ENCODE results near the gene GPBAR1. TPM values are rescaled to one million over a fixed set of nuclear protein-coding genes. Genes with fewer than 3 reads are reported as not detected.

GPBAR1 gene
- total RNA-seq, 1 donor from 2014 or later = 1.6 TPM

GRCh38 chr2:218236829-218237228, 24.0 kb upstream of the GPBAR1 start:
- Mint-ChIP-seq H3K4me1 (ENCODE audit: low read depth, unreplicated experiment) (no peaks in the 10 kb centered on the region), H3K4me3 (ENCODE audit: unreplicated experiment) (no peak overlapping the region), H3K27me3 (ENCODE audit: unreplicated experiment) (no peaks in the 10 kb centered on the region), H3K27ac (ENCODE audit: unreplicated experiment) (no peak overlapping the region), H3K9me3 (ENCODE audit: unreplicated experiment) (peaks cover 2% of the 10 kb centered on the region), H3K36me3 (ENCODE audit: unreplicated experiment) (peaks cover 4% of the 10 kb centered on the region)
- TF ChIP-seq, protein P1, sequence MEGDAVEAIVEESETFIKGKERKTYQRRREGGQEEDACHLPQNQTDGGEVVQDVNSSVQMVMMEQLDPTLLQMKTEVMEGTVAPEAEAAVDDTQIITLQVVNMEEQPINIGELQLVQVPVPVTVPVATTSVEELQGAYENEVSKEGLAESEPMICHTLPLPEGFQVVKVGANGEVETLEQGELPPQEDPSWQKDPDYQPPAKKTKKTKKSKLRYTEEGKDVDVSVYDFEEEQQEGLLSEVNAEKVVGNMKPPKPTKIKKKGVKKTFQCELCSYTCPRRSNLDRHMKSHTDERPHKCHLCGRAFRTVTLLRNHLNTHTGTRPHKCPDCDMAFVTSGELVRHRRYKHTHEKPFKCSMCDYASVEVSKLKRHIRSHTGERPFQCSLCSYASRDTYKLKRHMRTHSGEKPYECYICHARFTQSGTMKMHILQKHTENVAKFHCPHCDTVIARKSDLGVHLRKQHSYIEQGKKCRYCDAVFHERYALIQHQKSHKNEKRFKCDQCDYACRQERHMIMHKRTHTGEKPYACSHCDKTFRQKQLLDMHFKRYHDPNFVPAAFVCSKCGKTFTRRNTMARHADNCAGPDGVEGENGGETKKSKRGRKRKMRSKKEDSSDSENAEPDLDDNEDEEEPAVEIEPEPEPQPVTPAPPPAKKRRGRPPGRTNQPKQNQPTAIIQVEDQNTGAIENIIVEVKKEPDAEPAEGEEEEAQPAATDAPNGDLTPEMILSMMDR (IDR thresholded peaks at IDR 0.05; ENCODE audit: partially characterized antibody, unreplicated experiment) = no peak
- no peak for DNase-seq

DNA sequence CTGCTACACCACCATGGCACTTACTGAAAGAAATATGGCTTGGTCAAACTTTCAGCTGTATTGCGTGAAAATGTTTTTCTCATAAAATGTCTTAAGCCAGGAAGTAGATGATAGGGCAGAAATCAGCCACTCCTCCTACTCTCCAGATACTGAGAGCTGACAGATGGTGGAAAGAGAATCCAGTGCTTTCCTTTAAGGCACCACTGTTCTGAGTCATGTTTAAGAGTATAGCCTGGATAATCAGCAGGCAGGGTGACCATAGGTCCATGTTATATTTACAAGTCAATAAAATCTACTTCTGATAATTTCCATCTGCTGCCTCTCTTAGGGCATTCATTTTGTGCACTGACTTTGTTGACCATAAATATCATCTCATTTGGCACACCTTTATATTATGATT, 21.9 kb upstream of the GPBAR1 start:
- Mint-ChIP-seq H3K9me3 (ENCODE audit: unreplicated experiment) (no peaks in the 10 kb centered on the region), H3K27me3 (ENCODE audit: unreplicated experiment) (no peaks in the 10 kb centered on the region), H3K36me3 (ENCODE audit: unreplicated experiment) (peaks cover 4% of the 10 kb centered on the region), H3K4me1 (ENCODE audit: low read depth, unreplicated experiment) (no peaks in the 10 kb centered on the region), H3K4me3 (ENCODE audit: unreplicated experiment) (no peak overlapping the region), H3K27ac (ENCODE audit: unreplicated experiment) (no peak overlapping the region)
- no peak for DNase-seq
- TF ChIP-seq, protein P1 (IDR thresholded peaks at IDR 0.05; ENCODE audit: partially characterized antibody, unreplicated experiment) = no peak

DNA sequence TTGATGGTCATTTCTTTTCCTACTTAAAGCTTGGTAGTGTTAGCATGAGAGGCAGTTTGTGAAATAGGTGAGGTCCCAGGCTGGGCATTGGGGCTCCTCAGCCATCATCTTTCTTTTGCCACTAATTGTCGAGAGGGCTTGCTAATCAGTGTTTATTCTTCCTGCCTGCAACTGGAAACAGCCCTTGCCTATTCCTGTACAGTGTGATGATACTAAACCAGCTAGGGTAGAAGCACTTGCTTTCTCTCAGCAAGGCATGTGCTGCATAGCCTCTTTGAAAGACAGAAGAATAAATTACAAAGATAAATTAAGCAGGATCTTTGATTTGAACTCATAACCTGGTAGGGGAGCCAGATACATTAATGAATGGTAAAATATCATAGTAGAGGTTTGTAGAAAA, 16.6 kb upstream of the GPBAR1 start:
- no peak overlapping the region for H3K27ac Mint-ChIP-seq (ENCODE audit: unreplicated experiment)
- TF ChIP-seq, protein P1 (IDR thresholded peaks at IDR 0.05; ENCODE audit: partially characterized antibody, unreplicated experiment) = no peak
- no peaks in the 10 kb centered on the region for H3K4me1 Mint-ChIP-seq (ENCODE audit: low read depth, unreplicated experiment)
- DNase-seq = no peak
- H3K27me3 Mint-ChIP-seq (ENCODE audit: unreplicated experiment) = no peaks in the 10 kb centered on the region
- H3K36me3 Mint-ChIP-seq (ENCODE audit: unreplicated experiment) = peaks cover 2% of the 10 kb centered on the region
- no peak overlapping the region for H3K4me3 Mint-ChIP-seq (ENCODE audit: unreplicated experiment)
- no peaks in the 10 kb centered on the region for H3K9me3 Mint-ChIP-seq (ENCODE audit: unreplicated experiment)

GRCh38 chr2:218244665-218245064, 16.1 kb upstream of the GPBAR1 start:
- TF ChIP-seq, protein P1 (IDR thresholded peaks at IDR 0.05; ENCODE audit: partially characterized antibody, unreplicated experiment) = no peak
- Mint-ChIP-seq H3K4me1 (ENCODE audit: low read depth, unreplicated experiment) (no peaks in the 10 kb centered on the region), H3K27me3 (ENCODE audit: unreplicated experiment) (no peaks in the 10 kb centered on the region), H3K4me3 (ENCODE audit: unreplicated experiment) (no peak overlapping the region), H3K36me3 (ENCODE audit: unreplicated experiment) (no peaks in the 10 kb centered on the region), H3K9me3 (ENCODE audit: unreplicated experiment) (no peaks in the 10 kb centered on the region), H3K27ac (ENCODE audit: unreplicated experiment) (peak overlapping the region; percentile 22)
- DNase-seq = no peak

DNA sequence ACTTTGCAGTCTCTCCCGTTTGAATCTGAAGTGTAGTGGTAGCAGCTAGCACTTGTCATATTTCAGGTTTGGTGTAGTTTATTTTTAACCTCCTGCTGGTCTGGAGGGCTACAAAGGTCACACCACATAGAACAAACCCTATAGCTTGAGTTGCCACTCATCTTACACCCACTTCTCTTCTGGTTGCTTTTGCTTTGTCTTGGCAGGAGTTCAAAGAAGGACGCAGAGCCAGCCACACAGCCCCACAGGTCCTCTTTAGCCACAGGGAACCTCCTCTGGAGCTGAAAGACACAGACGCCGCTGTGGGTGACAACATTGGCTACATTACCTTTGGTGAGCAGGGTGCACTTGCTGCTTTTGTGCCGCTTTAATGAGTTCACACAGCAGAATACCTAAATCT, 15.6 kb upstream of the GPBAR1 start:
- Mint-ChIP-seq H3K4me1 (ENCODE audit: low read depth, unreplicated experiment) (no peaks in the 10 kb centered on the region), H3K4me3 (ENCODE audit: unreplicated experiment) (no peak overlapping the region), H3K27ac (ENCODE audit: unreplicated experiment) (no peak overlapping the region), H3K27me3 (ENCODE audit: unreplicated experiment) (no peaks in the 10 kb centered on the region), H3K9me3 (ENCODE audit: unreplicated experiment) (no peaks in the 10 kb centered on the region), H3K36me3 (ENCODE audit: unreplicated experiment) (no peaks in the 10 kb centered on the region)
- DNase-seq = no peak
- TF ChIP-seq, protein P1 (IDR thresholded peaks at IDR 0.05; ENCODE audit: partially characterized antibody, unreplicated experiment) = no peak
